HG02571 (cell line): ENCODE results near the gene TSSC4.

Experiments used
- ATAC-seq: cut with Tn5 transposase; IDR thresholded peaks from one replicate; pipeline ENCODE4 v1.9.1; 2021; ENCODE audit warnings: mild to moderate bottlenecking, moderate library complexity; ENCODE audit not compliant: unreplicated experiment

TSSC4 gene

GRCh38 chr11:2398664-2399355 is 1.7 kb upstream of the TSSC4 start:
- ATAC-seq: no peak

- no peak for ATAC-seq
Observed at GRCh38 chr11:2399488-2400068, 972 bp upstream of the TSSC4 start.

GRCh38 chr11:2400762-2401435 is 349 bp downstream of the TSSC4 start:
- ATAC-seq: peak; percentile 10

- ATAC-seq: no peak
Observed at GRCh38 chr11:2401436-2401984, 960 bp downstream of the TSSC4 start.

GRCh38 chr11:2402106-2402505 is 1.6 kb downstream of the TSSC4 start:
- no peak for ATAC-seq

GRCh38 chr11:2402890-2403645 is 2.5 kb downstream of the TSSC4 start:
- ATAC-seq: no peak

GRCh38 chr11:2404735-2405196 is 4.2 kb downstream of the TSSC4 start:
- ATAC-seq: no peak

- no peak for ATAC-seq
Observed at GRCh38 chr11:2406451-2406850, 5.9 kb downstream of the TSSC4 start.

- ATAC-seq: no peak
Observed at GRCh38 chr11:2406878-2407410, 6.4 kb downstream of the TSSC4 start.

- ATAC-seq: no peak
Observed at GRCh38 chr11:2408671-2409070, 8.1 kb downstream of the TSSC4 start.

GRCh38 chr11:2409126-2409525 is 8.6 kb downstream of the TSSC4 start:
- ATAC-seq: no peak

GRCh38 chr11:2409611-2410468 is 9.3 kb downstream of the TSSC4 start:
- no peak for ATAC-seq

GRCh38 chr11:2410616-2411015 is 10.1 kb downstream of the TSSC4 start:
- ATAC-seq: no peak

GRCh38 chr11:2411446-2412305 is 11.1 kb downstream of the TSSC4 start:
- ATAC-seq: no peak

GRCh38 chr11:2412323-2412722 is 11.8 kb downstream of the TSSC4 start:
- no peak for ATAC-seq

- no peak for ATAC-seq
Observed at GRCh38 chr11:2413742-2414579, 13.4 kb downstream of the TSSC4 start.

- no peak for ATAC-seq
Observed at GRCh38 chr11:2414616-2415015, 14.1 kb downstream of the TSSC4 start.

- ATAC-seq: no peak
Observed at GRCh38 chr11:2415171-2415570, 14.6 kb downstream of the TSSC4 start.
